Glomerular visceral epithelial cell (primary cell): ENCODE data around the gene CEP112.
"Not testable (repeated sequence)": the region's sequence is repeated elsewhere in the genome, so short reads cannot be mapped to it uniquely, and the experiment has no call there.

ENCODE experiments used
- DNase-seq: peaks from one replicate; pipeline ENCODE4 v3.0.0-alpha.2; 2016; ENCODE audit errors: extremely low spot score

CEP112 gene

GRCh38 chr17:65733314-65733713 lies 458.6 kb downstream of the CEP112 start:
- DNase-seq = no peak

- DNase-seq = not testable (repeated sequence)
Observed at GRCh38 chr17:65732667-65733066, 459.3 kb downstream of the CEP112 start.

GRCh38 chr17:65730711-65731169 lies 461.2 kb downstream of the CEP112 start:
- DNase-seq = no peak

- DNase-seq = no peak
Observed at GRCh38 chr17:65729207-65729606, 462.7 kb downstream of the CEP112 start.

- no peak for DNase-seq
Observed at GRCh38 chr17:65727832-65728231, 464.1 kb downstream of the CEP112 start.

- no peak for DNase-seq
Observed at GRCh38 chr17:65727246-65727645, 464.7 kb downstream of the CEP112 start.

- no peak for DNase-seq
Observed at GRCh38 chr17:65723431-65724151, 468.3 kb downstream of the CEP112 start.

GRCh38 chr17:65718601-65719000 lies 473.3 kb downstream of the CEP112 start:
- DNase-seq = no peak

- no peak for DNase-seq
Observed at GRCh38 chr17:65712383-65713267, 479.3 kb downstream of the CEP112 start.

- DNase-seq = no peak
Observed at GRCh38 chr17:65711671-65712276, 480.2 kb downstream of the CEP112 start.

- no peak for DNase-seq
Observed at GRCh38 chr17:65707780-65708179, 484.2 kb downstream of the CEP112 start.

- no peak for DNase-seq
Observed at GRCh38 chr17:65704731-65705130, 487.2 kb downstream of the CEP112 start.

- no peak for DNase-seq
Observed at GRCh38 chr17:65703891-65704290, 488.0 kb downstream of the CEP112 start.

- DNase-seq = no peak
Observed at GRCh38 chr17:65699459-65699858, 492.5 kb downstream of the CEP112 start.

GRCh38 chr17:65698381-65699061 lies 493.4 kb downstream of the CEP112 start:
- DNase-seq = peak; percentile 84

GRCh38 chr17:65697661-65698060 lies 494.3 kb downstream of the CEP112 start:
- DNase-seq = no peak

GRCh38 chr17:65696739-65697394 lies 495.1 kb downstream of the CEP112 start:
- DNase-seq = peak; percentile 54

- no peak for DNase-seq
Observed at GRCh38 chr17:65694601-65695000, 497.3 kb downstream of the CEP112 start.

GRCh38 chr17:65690626-65691310 lies 501.2 kb downstream of the CEP112 start:
- DNase-seq = no peak

- no peak for DNase-seq
Observed at GRCh38 chr17:65688307-65688706, 503.6 kb downstream of the CEP112 start.

GRCh38 chr17:65685110-65685509 lies 506.8 kb downstream of the CEP112 start:
- no peak for DNase-seq
